GM12878 (cell line): ENCODE measurements around the gene DDX39A. TPM values are rescaled to one million over a fixed set of nuclear protein-coding genes. Genes with fewer than 3 reads are reported as not detected.
A peak's percentile ranks its signal among the peaks of the same experiment; 100 is the strongest.

ENCODE experiments used
- CREM ChIP-seq: IDR thresholded peaks from 2 replicates; pipeline ENCODE4 v1.6.1; 2014; ENCODE audit warnings: antibody characterized with exemption, low read depth
- CUX1 ChIP-seq: IDR thresholded peaks from 2 replicates; pipeline ENCODE4 v1.6.1; 2012; ENCODE audit warnings: improper control_type of control experiment, low read depth, low read length; ENCODE audit not compliant: insufficient replicate concordance
- DPF2 ChIP-seq: fragments of 450-650 bp; IDR thresholded peaks from 2 replicates; pipeline ENCODE4 v1.6.1; 2017; ENCODE audit warnings: mild to moderate bottlenecking
- ETV6 ChIP-seq, 2 experiments: fragments of 450-650 bp in 1 of 2; IDR thresholded peaks in 1 of 2; conservative IDR thresholded peaks in 1 of 2; 2 replicates each; pipeline ENCODE4 v1.6.1; 2014; ENCODE audit warnings: antibody characterized with exemption in 1 of 2, borderline replicate concordance in 1 of 2, low read depth in 1 of 2, mild to moderate bottlenecking in 1 of 2, moderate library complexity in 1 of 2
- GATAD2B ChIP-seq: fragments of 450-650 bp; conservative IDR thresholded peaks from 2 replicates; pipeline ENCODE4 v1.6.1; 2017; ENCODE audit warnings: low read depth, mild to moderate bottlenecking, moderate library complexity
- HDGF ChIP-seq: fragments of 450-650 bp; IDR thresholded peaks from 2 replicates; pipeline ENCODE4 v1.6.1; 2016; ENCODE audit warnings: antibody characterized with exemption
- MYB ChIP-seq: fragments of 150-350 bp; IDR thresholded peaks from 2 replicates; pipeline ENCODE4 v1.6.1; 2014; ENCODE audit warnings: mild to moderate bottlenecking, low read depth, low read length, borderline replicate concordance
- NBN ChIP-seq: fragments of 450-650 bp; IDR thresholded peaks from 2 replicates; pipeline ENCODE4 v1.6.1; 2016
- NR2F1 ChIP-seq: fragments of 450-650 bp; conservative IDR thresholded peaks from 2 replicates; pipeline ENCODE4 v1.6.1; 2017; ENCODE audit warnings: mild to moderate bottlenecking
- RAD21 ChIP-seq: IDR thresholded peaks from 2 replicates; pipeline ENCODE4 v1.6.1; 2011; ENCODE audit warnings: mild to moderate bottlenecking, low read depth, low read length, moderate library complexity; ENCODE audit not compliant: insufficient read depth
- RELB ChIP-seq: fragments of 450-650 bp; IDR thresholded peaks from 2 replicates; pipeline ENCODE4 v1.6.1; 2017; ENCODE audit warnings: low read depth, mild to moderate bottlenecking, moderate library complexity
- SREBF2 ChIP-seq: IDR thresholded peaks from 2 replicates; pipeline ENCODE4 v1.6.1; 2012; ENCODE audit warnings: mild to moderate bottlenecking, low read length
- SRF ChIP-seq, 2 experiments: IDR thresholded peaks; 2 replicates each; pipeline ENCODE4 v1.6.1; 2011; ENCODE audit warnings: low read depth in 2 of 2, low read length in 2 of 2, mild to moderate bottlenecking in 1 of 2, moderate library complexity in 1 of 2
- USF1 ChIP-seq: IDR thresholded peaks from 2 replicates; pipeline ENCODE4 v1.6.1; 2011; ENCODE audit warnings: borderline replicate concordance, low read depth, mild to moderate bottlenecking, moderate library complexity, mixed read lengths, low read length; ENCODE audit not compliant: insufficient read depth; ENCODE audit errors: extremely low read length
- YY1 ChIP-seq: IDR thresholded peaks from 2 replicates; pipeline ENCODE4 v1.6.1; 2011; ENCODE audit warnings: low read depth, mild to moderate bottlenecking, low read length
- ZNF384 ChIP-seq: IDR thresholded peaks from 2 replicates; pipeline ENCODE4 v1.6.1; 2012; ENCODE audit warnings: low read depth, mild to moderate bottlenecking, low read length, improper control_type of control experiment, borderline replicate concordance
- polyA plus RNA-seq, 11 experiments: library from polyadenylated mRNA; depleted of rRNA in 4 of 11; unstranded in 6 of 11; stranded (reverse) in 5 of 11; fragments of >200 nt; fragmentation: Nextera tagmentation in 4 of 11; fragmentation: Illumina TruSeq in 1 of 11; extraction: Ambion mirVana in 4 of 11; extraction: Trizol in 1 of 11; gene quantifications; 1 replicate in 1 of 11; 2 replicates in 10 of 11; pipeline versions ENCODE4 v1.2.1 to v1.2.3, GENCODE V29; 2011 to 2016; ENCODE audit warnings: inconsistent platforms in 2 of 11, missing spikeins in 2 of 11, low read depth in 1 of 11
- total RNA-seq, 4 experiments: library from RNA; depleted of rRNA in 3 of 4; stranded (reverse); fragments of >200 nt in 3 of 4; fragmentation: Illumina TruSeq in 1 of 4; extraction: Trizol in 1 of 4; gene quantifications; 2 replicates each; pipeline versions ENCODE4 v1.2.1 to v1.2.3, GENCODE V29; 2013 to 2021
- TF ChIP-seq, protein P1 (sequence below), 3 experiments: IDR thresholded peaks in 2 of 3; conservative IDR thresholded peaks in 1 of 3; 2 replicates each; pipeline ENCODE4 v1.5.1; 2011; ENCODE audit warnings: low read depth in 3 of 3, low read length in 3 of 3, mild to moderate bottlenecking in 3 of 3, control low read depth in 2 of 3, moderate library complexity in 2 of 3, inconsistent platforms in 1 of 3, mixed read lengths in 1 of 3; ENCODE audit not compliant: control insufficient read depth in 2 of 3, insufficient read depth in 1 of 3; ENCODE audit errors: extremely low read depth in 1 of 3
- TF ChIP-seq, protein P2 (sequence below): IDR thresholded peaks from 2 replicates; pipeline ENCODE4 v1.6.1; 2011; ENCODE audit warnings: low read depth, mild to moderate bottlenecking, low read length, moderate library complexity, borderline replicate concordance; ENCODE audit errors: extremely low read depth

The DDX39A gene
- total and polyA plus RNA-seq, 10 of the 15 experiments (the other 5 are each of a cell fraction or from before 2014, with no cell fraction given) = 113 to 378 (median 224) TPM

- TF ChIP-seq GATAD2B = peak; percentile 62; the same call in 1 of the 2 replicates
- TF ChIP-seq CREM = peak; percentile 15; the same call in 1 of the 2 replicates
- no peak; the same call in 1 of the 2 replicates for TF ChIP-seq RELB
- TF ChIP-seq MYB = no peak
- no peak for TF ChIP-seq CUX1
- TF ChIP-seq DPF2 = peak; percentile 55; the same call in 1 of the 2 replicates
- TF ChIP-seq, protein P1, sequence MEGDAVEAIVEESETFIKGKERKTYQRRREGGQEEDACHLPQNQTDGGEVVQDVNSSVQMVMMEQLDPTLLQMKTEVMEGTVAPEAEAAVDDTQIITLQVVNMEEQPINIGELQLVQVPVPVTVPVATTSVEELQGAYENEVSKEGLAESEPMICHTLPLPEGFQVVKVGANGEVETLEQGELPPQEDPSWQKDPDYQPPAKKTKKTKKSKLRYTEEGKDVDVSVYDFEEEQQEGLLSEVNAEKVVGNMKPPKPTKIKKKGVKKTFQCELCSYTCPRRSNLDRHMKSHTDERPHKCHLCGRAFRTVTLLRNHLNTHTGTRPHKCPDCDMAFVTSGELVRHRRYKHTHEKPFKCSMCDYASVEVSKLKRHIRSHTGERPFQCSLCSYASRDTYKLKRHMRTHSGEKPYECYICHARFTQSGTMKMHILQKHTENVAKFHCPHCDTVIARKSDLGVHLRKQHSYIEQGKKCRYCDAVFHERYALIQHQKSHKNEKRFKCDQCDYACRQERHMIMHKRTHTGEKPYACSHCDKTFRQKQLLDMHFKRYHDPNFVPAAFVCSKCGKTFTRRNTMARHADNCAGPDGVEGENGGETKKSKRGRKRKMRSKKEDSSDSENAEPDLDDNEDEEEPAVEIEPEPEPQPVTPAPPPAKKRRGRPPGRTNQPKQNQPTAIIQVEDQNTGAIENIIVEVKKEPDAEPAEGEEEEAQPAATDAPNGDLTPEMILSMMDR (IDR thresholded peaks at IDR 0.05 in 2 of 3, conservative IDR thresholded peaks at IDR 0.05 in 1 of 3; ENCODE audit: control insufficient read depth in 2 of 3, extremely low read depth in 1 of 3, insufficient read depth in 1 of 3, low read depth in 3 of 3, low read length in 3 of 3) = no peak
- TF ChIP-seq ETV6 (conservative IDR thresholded peaks at IDR 0.05 in 1 of 2, IDR thresholded peaks at IDR 0.05 in 1 of 2; ENCODE audit: borderline replicate concordance in 1 of 2, low read depth in 1 of 2) = no peak
- no peak for TF ChIP-seq ZNF384
- TF ChIP-seq HDGF = peak; percentile 25; the same call in 1 of the 2 replicates
- TF ChIP-seq YY1 = no peak
- TF ChIP-seq NBN = 0 out of 2 replicates have a peak, but pooled peaks have one; percentile 14
- TF ChIP-seq SRF (IDR thresholded peaks at IDR 0.05; ENCODE audit: low read depth in 2 of 2, low read length in 2 of 2) = 0 out of 4 replicates have a peak, but pooled peaks of 1 of the 2 experiments have one; percentile 4
- peak; percentile 75 for TF ChIP-seq NR2F1
- TF ChIP-seq, protein P2, sequence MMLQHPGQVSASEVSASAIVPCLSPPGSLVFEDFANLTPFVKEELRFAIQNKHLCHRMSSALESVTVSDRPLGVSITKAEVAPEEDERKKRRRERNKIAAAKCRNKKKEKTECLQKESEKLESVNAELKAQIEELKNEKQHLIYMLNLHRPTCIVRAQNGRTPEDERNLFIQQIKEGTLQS = no peak
- TF ChIP-seq USF1 = no peak
- no peak for TF ChIP-seq SREBF2
- no peak for TF ChIP-seq RAD21
Measured at GRCh38 chr19:14363183-14364097, 55.7 kb downstream of the DDX39A start (continued).
